B cell (primary cell): ENCODE measurements around the gene KCNN2. TPM values are rescaled to one million over a fixed set of nuclear protein-coding genes. Genes with fewer than 3 reads are reported as not detected.

Experiments
- ATAC-seq: fragments of 200-7000 bp; cut with Tn5 transposase; one replicate; pipeline ENCODE4 v1.10.0; 2021; ENCODE audit warnings: low read depth, mild to moderate bottlenecking, moderate number of reproducible peaks, moderate library complexity
- CTCF ChIA-PET: fragments of 350-600 bp; sonication (Branson Sonifier 250); formaldehyde crosslinking; loops from one replicate; lab custom pipeline; 2021; ENCODE audit warnings: antibody characterized with exemption, inconsistent platforms; lab: Charles Lee
- POLR2A ChIA-PET: fragments of 350-600 bp; sonication (Branson Sonifier 250); formaldehyde crosslinking; loops from one replicate; lab custom pipeline; 2021; ENCODE audit warnings: antibody characterized with exemption; lab: Charles Lee
- DNase-seq: peaks from one replicate; pipeline ENCODE4 v3.0.0; 2013
- H2AFZ ChIP-seq: 2 replicates; pipeline ENCODE4 v1.6.1; 2012; ENCODE audit warnings: mild to moderate bottlenecking, low read depth, low read length; ENCODE audit not compliant: insufficient read depth, poor library complexity, severe bottlenecking
- H3K27ac ChIP-seq, 2 donors: 1 replicate in 1 of 2; 2 replicates in 1 of 2; pipeline ENCODE4 v1.5.1; 2012 to 2013; ENCODE audit warnings: low read length in 2 of 2, mild to moderate bottlenecking in 2 of 2, moderate library complexity in 1 of 2
- H3K27me3 ChIP-seq, 4 experiments: fragments of 200-600 bp in 1 of 4; sonication (generic) in 1 of 4; replicated peaks in 1 of 4; 1 replicate in 2 of 4; 2 replicates in 2 of 4; pipeline versions ENCODE4 v1.6.1 to v1.7.0; 2013 to 2016; ENCODE audit warnings: low read length in 3 of 4, mild to moderate bottlenecking in 2 of 4, mixed read lengths in 1 of 4, moderate library complexity in 1 of 4; ENCODE audit not compliant: insufficient read depth in 4 of 4, control insufficient read depth in 3 of 4; ENCODE audit errors: control extremely low read depth in 1 of 4
- H3K36me3 ChIP-seq, 2 experiments: replicated peaks in 1 of 2; 1 replicate in 1 of 2; 2 replicates in 1 of 2; pipeline versions ENCODE4 v1.6.1 to v1.7.1; 2013; ENCODE audit warnings: low read length in 1 of 2; ENCODE audit not compliant: insufficient read depth in 2 of 2, control insufficient read depth in 1 of 2; ENCODE audit errors: control extremely low read depth in 1 of 2, extremely low read depth in 1 of 2
- H3K4me1 ChIP-seq, 2 donors: fragments of 200-600 bp in 1 of 2; sonication (generic) in 1 of 2; 1 replicate in 1 of 2; 2 replicates in 1 of 2; pipeline versions ENCODE4 v1.5.1 to v1.6.1; 2013 to 2017; ENCODE audit warnings: low read length in 2 of 2; ENCODE audit not compliant: control insufficient read depth in 2 of 2, insufficient read depth in 2 of 2
- H3K4me2 ChIP-seq: replicated peaks from 2 replicates; pipeline ENCODE3; 2012; ENCODE audit warnings: mild to moderate bottlenecking, low read depth, low read length; ENCODE audit not compliant: poor library complexity, severe bottlenecking
- H3K4me3 ChIP-seq, 5 experiments: fragments of 200-600 bp in 1 of 5; sonication (generic) in 1 of 5; 1 replicate in 3 of 5; 2 replicates in 2 of 5; pipeline versions ENCODE4 v1.5.1 to v1.7.0; 2011 to 2016; ENCODE audit warnings: low read length in 4 of 5, mild to moderate bottlenecking in 4 of 5, low read depth in 2 of 5, control low read depth in 1 of 5, moderate library complexity in 1 of 5; ENCODE audit not compliant: insufficient read depth in 1 of 5; ENCODE audit errors: control extremely low read depth in 1 of 5, extremely low read depth in 1 of 5
- H3K79me2 ChIP-seq: fragments of 200-600 bp; sonication (generic); one replicate; pipeline ENCODE4 v1.6.0; 2016; ENCODE audit warnings: low read length; ENCODE audit not compliant: control insufficient read depth, insufficient read depth
- H3K9ac ChIP-seq: fragments of 200-600 bp; sonication (generic); 2 replicates; pipeline ENCODE4 v1.6.1; 2017; ENCODE audit warnings: mild to moderate bottlenecking, low read length, moderate library complexity
- H3K9me3 ChIP-seq, 3 donors: one replicate each; pipeline versions ENCODE4 v1.6.1 to v1.7.1; 2013; ENCODE audit warnings: low read length in 2 of 3; ENCODE audit not compliant: control insufficient read depth in 2 of 3, insufficient read depth in 1 of 3; ENCODE audit errors: control extremely low read depth in 1 of 3
- H4K20me1 ChIP-seq: 2 replicates; pipeline ENCODE4 v1.6.0; 2012; ENCODE audit warnings: mild to moderate bottlenecking, low read length; ENCODE audit not compliant: insufficient read depth, control insufficient read depth, poor library complexity, severe bottlenecking
- H3K27ac Mint-ChIP-seq: one replicate; pipeline ENCODE4 v1.8.0; 2021; ENCODE audit warnings: mixed read lengths
- H3K27me3 Mint-ChIP-seq: one replicate; pipeline ENCODE4 v1.8.0; 2021; ENCODE audit warnings: mixed read lengths
- H3K4me1 Mint-ChIP-seq: one replicate; pipeline ENCODE4 v1.8.0; 2021; ENCODE audit warnings: mixed read lengths
- H3K4me3 Mint-ChIP-seq: one replicate; pipeline ENCODE4 v1.8.0; 2021; ENCODE audit warnings: mixed read lengths
- H3K9me3 Mint-ChIP-seq: one replicate; pipeline ENCODE4 v1.8.0; 2022; ENCODE audit warnings: mixed read lengths; ENCODE audit not compliant: insufficient read depth
- EZH2 ChIP-seq: IDR thresholded peaks from 2 replicates; pipeline ENCODE4 v1.6.1; 2012; ENCODE audit warnings: borderline replicate concordance, low read depth, mild to moderate bottlenecking, moderate library complexity, low read length; ENCODE audit not compliant: insufficient read depth, poor library complexity, severe bottlenecking
- WGBS: methylation state at CpG from one replicate; pipeline ENCODE4 v1.1.5; 2013; ENCODE audit warnings: missing lambda C conversion rate; ENCODE audit not compliant: insufficient coverage; 5-methylcytosine and 5-hydroxymethylcytosine counted together
- intact Hi-C: fragments of 100-400 bp; cut with micrococcal nuclease; formaldehyde crosslinking; loops from one replicate; pipeline ENCODE4 v1.10.0; 2022
- polyA plus RNA-seq: library from polyadenylated mRNA; depleted of rRNA; stranded (reverse); fragments of >200 nt; gene quantifications from 2 replicates; pipeline ENCODE4 v1.2.3, GENCODE V29; 2012
- total RNA-seq, 2 donors: library from RNA; stranded (reverse); fragments of 120-200 nt in 1 of 2; gene quantifications; 1 replicate in 1 of 2; 2 replicates in 1 of 2; pipeline versions ENCODE4 v1.2.3 to v1.2.4, GENCODE V29; 2013 to 2022
- TF ChIP-seq, protein P1 (sequence below): fragments of 200-600 bp; IDR thresholded peaks from one replicate; pipeline ENCODE4 v1.8.0; 2022; ENCODE audit warnings: antibody characterized with exemption, mild to moderate bottlenecking

Gene KCNN2
- total and polyA plus RNA-seq, 2 donors (not counting 1 experiment from before 2014, with no cell fraction given) = not detected

DNA sequence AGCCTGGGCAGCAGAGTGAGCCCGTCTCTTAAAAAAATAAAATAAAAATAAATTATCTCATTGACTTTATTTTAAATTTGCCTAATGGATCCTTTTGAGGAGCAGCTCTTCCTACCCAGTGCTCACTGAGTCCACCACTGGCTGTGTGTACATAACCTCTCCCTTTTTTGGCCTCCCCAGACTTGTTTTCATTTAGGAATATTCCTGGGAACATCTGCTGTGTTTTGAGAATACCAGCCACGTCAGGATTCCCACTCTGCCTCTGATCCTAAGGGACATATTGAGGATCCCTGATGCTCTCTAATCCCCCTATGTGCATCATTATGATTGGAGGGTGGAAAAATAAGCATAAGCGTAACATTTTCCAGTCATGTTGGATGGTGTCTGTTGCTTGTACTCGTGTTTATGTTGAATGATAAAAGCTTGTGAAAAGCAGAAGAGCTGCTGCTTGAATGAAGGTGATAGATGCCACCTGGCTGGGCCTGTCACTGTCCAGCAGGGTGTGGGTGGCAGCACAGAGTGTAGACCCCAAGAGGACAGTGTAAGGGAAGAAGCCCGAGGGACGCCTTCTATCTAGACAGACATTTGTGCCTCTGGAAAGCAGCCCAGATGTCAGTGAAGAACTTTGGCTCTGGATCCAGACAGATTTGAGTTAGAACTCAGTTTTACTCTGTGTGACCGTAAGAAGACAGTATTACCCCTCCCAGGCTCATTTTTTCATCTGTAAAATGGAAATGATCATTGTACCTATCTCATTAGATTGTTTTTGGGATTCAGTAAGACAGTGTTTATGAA lies 15.4 kb downstream of the KCNN2 start:
- ChIA-PET CTCF (no interaction called here), POLR2A (no interaction called here)
- intact Hi-C loops = no loop called here
- Histone ChIP-seq H3K79me2 (no peaks in the 10 kb centered on the region), H4K20me1 (no peaks in the 10 kb centered on the region), H2AFZ (no peak overlapping the region), H3K27ac (no peak overlapping the region), H3K4me1 (no peaks in the 10 kb centered on the region), H3K27me3 (no peaks in the 10 kb centered on the region), H3K9ac (no peak overlapping the region), H3K9me3 (no peaks in the 10 kb centered on the region), H3K4me3 (no peak overlapping the region), H3K4me2 (no peak overlapping the region), H3K36me3 (no peaks in the 10 kb centered on the region)
- Mint-ChIP-seq H3K4me3 (no peak overlapping the region), H3K9me3 (no peaks in the 10 kb centered on the region), H3K27me3 (peaks cover 8% of the 10 kb centered on the region), H3K4me1 (no peaks in the 10 kb centered on the region), H3K27ac (no peak overlapping the region)
- no peak for TF ChIP-seq EZH2
- TF ChIP-seq, protein P1, sequence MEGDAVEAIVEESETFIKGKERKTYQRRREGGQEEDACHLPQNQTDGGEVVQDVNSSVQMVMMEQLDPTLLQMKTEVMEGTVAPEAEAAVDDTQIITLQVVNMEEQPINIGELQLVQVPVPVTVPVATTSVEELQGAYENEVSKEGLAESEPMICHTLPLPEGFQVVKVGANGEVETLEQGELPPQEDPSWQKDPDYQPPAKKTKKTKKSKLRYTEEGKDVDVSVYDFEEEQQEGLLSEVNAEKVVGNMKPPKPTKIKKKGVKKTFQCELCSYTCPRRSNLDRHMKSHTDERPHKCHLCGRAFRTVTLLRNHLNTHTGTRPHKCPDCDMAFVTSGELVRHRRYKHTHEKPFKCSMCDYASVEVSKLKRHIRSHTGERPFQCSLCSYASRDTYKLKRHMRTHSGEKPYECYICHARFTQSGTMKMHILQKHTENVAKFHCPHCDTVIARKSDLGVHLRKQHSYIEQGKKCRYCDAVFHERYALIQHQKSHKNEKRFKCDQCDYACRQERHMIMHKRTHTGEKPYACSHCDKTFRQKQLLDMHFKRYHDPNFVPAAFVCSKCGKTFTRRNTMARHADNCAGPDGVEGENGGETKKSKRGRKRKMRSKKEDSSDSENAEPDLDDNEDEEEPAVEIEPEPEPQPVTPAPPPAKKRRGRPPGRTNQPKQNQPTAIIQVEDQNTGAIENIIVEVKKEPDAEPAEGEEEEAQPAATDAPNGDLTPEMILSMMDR = no peak
- DNase-seq = no peak
- no peak for ATAC-seq
- WGBS = 86% methylated on average over 4 of the region's 7 CpGs

DNA sequence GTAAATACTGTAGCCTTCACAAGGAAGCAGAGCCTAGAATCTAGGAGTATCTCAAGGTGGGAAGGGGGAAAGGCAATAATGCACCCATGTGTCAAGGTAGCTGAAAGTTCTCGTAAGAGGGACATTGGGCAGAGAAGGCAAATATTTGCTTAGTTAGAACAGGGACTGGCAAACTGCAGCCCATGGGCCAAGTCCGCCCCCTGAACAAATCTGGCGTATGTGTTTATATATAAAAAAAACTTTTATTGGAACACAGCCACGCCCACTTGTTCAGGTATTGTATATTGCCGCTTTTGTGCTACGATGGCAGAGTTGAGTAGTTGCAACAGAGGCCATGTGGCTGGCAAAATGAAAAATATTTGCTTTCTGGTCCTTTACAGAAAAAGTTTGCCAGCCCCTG lies 16.1 kb downstream of the KCNN2 start:
- Histone ChIP-seq H3K79me2 (no peaks in the 10 kb centered on the region), H4K20me1 (no peaks in the 10 kb centered on the region), H3K4me1 (no peaks in the 10 kb centered on the region), H3K9me3 (no peaks in the 10 kb centered on the region), H3K4me3 (no peak overlapping the region), H3K4me2 (no peak overlapping the region), H3K36me3 (no peaks in the 10 kb centered on the region), H3K27me3 (no peaks in the 10 kb centered on the region), H3K27ac (no peak overlapping the region), H2AFZ (no peak overlapping the region), H3K9ac (no peak overlapping the region)
- POLR2A ChIA-PET = no interaction called here
- Mint-ChIP-seq H3K27ac (no peak overlapping the region), H3K9me3 (no peaks in the 10 kb centered on the region), H3K4me3 (no peak overlapping the region), H3K4me1 (no peaks in the 10 kb centered on the region), H3K27me3 (peaks cover 8% of the 10 kb centered on the region)
- intact Hi-C loops = no loop called here
- no peak for ATAC-seq
- 96% methylated on average over 4 of the region's 6 CpGs for WGBS
- CTCF ChIA-PET = no interaction called here
- TF ChIP-seq, protein P1 = no peak
- TF ChIP-seq EZH2 = no peak
- DNase-seq = no peak
